Esophagus muscularis mucosa (tissue), 4 donors: ENCODE data around the gene WASF3. TPM values are rescaled to one million over a fixed set of nuclear protein-coding genes. Genes with fewer than 3 reads are reported as not detected.

ENCODE experiments used
- DNase-seq: peaks from one replicate; pipeline ENCODE4 v3.0.0-alpha.2; 2017; ENCODE audit errors: extremely low spot score
- H3K27ac ChIP-seq, 4 donors: fragments of 200-600 bp; sonication (generic); replicated peaks in 1 of 4; 1 replicate in 3 of 4; 2 replicates in 1 of 4; pipeline ENCODE4 v1.5.1; 2016 to 2019; ENCODE audit warnings: mild to moderate bottlenecking in 1 of 4
- H3K27me3 ChIP-seq, 4 donors: fragments of 200-600 bp; sonication (generic); one replicate each; pipeline versions ENCODE4 v1.5.1 to v1.6.0; 2016 to 2019
- H3K36me3 ChIP-seq, 4 donors: fragments of 200-600 bp; sonication (generic); one replicate each; pipeline ENCODE4 v1.5.1; 2016 to 2019
- H3K4me1 ChIP-seq, 4 donors: fragments of 200-600 bp; sonication (generic); one replicate each; pipeline ENCODE4 v1.5.1; 2016 to 2019
- H3K4me3 ChIP-seq, 4 donors: fragments of 200-600 bp; sonication (generic); 1 replicate in 2 of 4; 2 replicates in 2 of 4; pipeline ENCODE4 v1.5.1; 2016 to 2019; ENCODE audit warnings: mild to moderate bottlenecking in 4 of 4, moderate library complexity in 1 of 4
- H3K9me3 ChIP-seq, 4 donors: fragments of 200-600 bp; sonication (generic); 1 replicate in 3 of 4; 2 replicates in 1 of 4; pipeline ENCODE4 v1.5.1; 2016 to 2019
- EP300 ChIP-seq: sonication (generic); formaldehyde crosslinking; IDR thresholded peaks from one replicate; pipeline ENCODE4 v1.6.1; 2017; ENCODE audit warnings: antibody characterized with exemption
- POLR2A ChIP-seq: fragments of 450-650 bp; IDR thresholded peaks from one replicate; pipeline ENCODE4 v1.6.1; 2017; ENCODE audit warnings: antibody characterized with exemption, moderate library complexity, mild to moderate bottlenecking, low read depth
- POLR2AphosphoS5 ChIP-seq, 2 donors: sonication (generic); formaldehyde crosslinking; IDR thresholded peaks; one replicate each; pipeline ENCODE4 v1.6.1; 2017; ENCODE audit warnings: antibody characterized with exemption in 2 of 2
- WGBS: methylation state at CpG from one replicate; pipeline ENCODE4 v1.1.5; 2018; 5-methylcytosine and 5-hydroxymethylcytosine counted together
- intact Hi-C: fragments of 100-400 bp; cut with DNase I; formaldehyde crosslinking; loops from one replicate; pipeline ENCODE4 v1.15.1; 2023
- total RNA-seq, 4 donors: library from RNA; depleted of rRNA; stranded (reverse); fragments of >200 nt; gene quantifications; one replicate each; pipeline versions ENCODE4 v1.1.0 to v1.2.1, GENCODE V29; 2016
- TF ChIP-seq, protein P1 (sequence below), 3 experiments: fragments of 200-600 bp in 2 of 3; fragments of 450-650 bp in 1 of 3; sonication (generic) in 2 of 3; IDR thresholded peaks; one replicate each; pipeline ENCODE4 v1.5.1; 2017 to 2019; ENCODE audit warnings: antibody characterized with exemption in 3 of 3, mild to moderate bottlenecking in 2 of 3, moderate library complexity in 1 of 3

The WASF3 gene, protein sequence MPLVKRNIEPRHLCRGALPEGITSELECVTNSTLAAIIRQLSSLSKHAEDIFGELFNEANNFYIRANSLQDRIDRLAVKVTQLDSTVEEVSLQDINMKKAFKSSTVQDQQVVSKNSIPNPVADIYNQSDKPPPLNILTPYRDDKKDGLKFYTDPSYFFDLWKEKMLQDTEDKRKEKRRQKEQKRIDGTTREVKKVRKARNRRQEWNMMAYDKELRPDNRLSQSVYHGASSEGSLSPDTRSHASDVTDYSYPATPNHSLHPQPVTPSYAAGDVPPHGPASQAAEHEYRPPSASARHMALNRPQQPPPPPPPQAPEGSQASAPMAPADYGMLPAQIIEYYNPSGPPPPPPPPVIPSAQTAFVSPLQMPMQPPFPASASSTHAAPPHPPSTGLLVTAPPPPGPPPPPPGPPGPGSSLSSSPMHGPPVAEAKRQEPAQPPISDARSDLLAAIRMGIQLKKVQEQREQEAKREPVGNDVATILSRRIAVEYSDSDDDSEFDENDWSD
- 10 to 100 TPM; 16.6 to 19.9 (median 18.4) TPM for total RNA-seq

DNA sequence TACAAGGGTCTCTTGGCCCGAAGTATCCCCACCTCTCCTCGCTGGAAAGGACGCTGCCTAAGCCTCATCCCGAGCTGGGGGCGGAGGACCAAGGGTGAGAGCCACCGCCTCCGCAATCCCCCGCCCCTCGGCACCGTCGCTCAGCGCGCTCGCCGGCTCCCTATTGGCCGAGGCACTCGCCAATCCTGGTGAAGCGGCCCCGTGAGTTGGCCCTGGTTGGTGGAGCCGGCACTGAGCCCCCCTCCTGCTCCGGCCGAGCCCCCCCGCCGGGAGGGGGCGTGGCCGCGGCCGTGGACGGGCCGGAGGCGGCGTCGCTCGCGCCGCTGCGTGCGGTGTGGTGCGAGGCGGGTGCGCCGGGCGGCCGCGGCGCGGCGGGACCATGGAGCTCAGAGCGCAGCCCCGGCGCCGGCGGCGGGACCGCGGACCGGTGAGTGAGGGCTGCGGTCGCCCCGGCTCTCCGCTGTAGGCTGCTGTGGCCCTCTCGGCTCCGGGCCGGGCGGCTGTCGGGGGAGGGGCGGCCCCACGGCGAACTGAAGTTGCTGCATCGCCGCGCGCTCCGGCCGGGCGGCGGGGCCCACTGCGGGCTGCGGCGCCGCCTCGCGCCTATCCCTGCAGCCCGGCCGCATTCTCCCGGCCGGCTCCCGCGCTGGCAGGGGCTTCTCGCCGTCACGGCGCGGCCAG is at the start of gene WASF3:
WASF3 (plus strand) TSS at position 291 of the 681 bp plus-strand sequence. CDS start 84,588 bp downstream, outside the sequence.
- H3K9me3 ChIP-seq, result no peaks in the 10 kb centered on the region
- peak within 1 kb of the TSS; percentile 78 to 88 (median 84) for H3K4me3 ChIP-seq
- H3K36me3 ChIP-seq, result no peaks in the 10 kb centered on the region
- no peaks in the 10 kb centered on the region for H3K27me3 ChIP-seq
- H3K4me1 ChIP-seq, result peaks cover 0 to 27% (median 19%) of the 10 kb centered on the region in 4 donors
- intact Hi-C loops, result loop anchor here (5.0 to 10.0 kb wide), 3 partner anchors 137 to 1057 kb away; partner anchors contain the start of gene RASL11A
- TF ChIP-seq POLR2AphosphoS5 (IDR thresholded peaks at IDR 0.05) (peak in 1 of 2 donors; percentile 54), POLR2A (no peak), EP300 (no peak)
- DNase-seq, result peak; percentile 97
- peak within 1 kb of the TSS; percentile 71 to 85 (median 80) for H3K27ac ChIP-seq
- 0% methylated on average over 6 of the region's 94 CpGs for WGBS

DNA sequence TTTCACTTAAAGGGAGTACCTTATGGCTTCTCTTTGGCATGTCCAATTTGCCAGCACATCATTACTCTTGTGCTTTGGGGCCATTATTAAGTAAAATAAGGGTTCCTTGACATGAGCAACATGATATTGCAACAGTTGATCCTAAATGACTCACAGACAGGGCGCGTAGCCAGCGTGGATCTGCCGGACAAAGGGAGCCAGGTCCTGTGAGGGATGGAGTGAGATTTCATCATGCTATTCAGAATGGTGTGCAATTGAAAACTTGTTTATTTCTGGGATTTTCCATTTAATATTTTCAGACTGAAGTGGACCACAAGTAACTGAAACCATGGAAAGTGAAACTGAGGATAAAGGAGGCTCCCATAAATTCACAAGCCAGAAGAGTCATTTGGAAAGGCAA is 48.6 kb upstream of the WASF3 start:
- no peak for DNase-seq
- H3K9me3 ChIP-seq, result peaks cover 0 to 15% (median 0%) of the 10 kb centered on the region in 4 donors
- peaks cover 0 to 18% (median 0%) of the 10 kb centered on the region in 4 donors for H3K27me3 ChIP-seq
- H3K4me3 ChIP-seq, result no peak overlapping the region
- peak overlapping the region in 2 of 4 donors; percentile 50 to 62 for H3K27ac ChIP-seq
- intact Hi-C loops, result no loop called here
- H3K36me3 ChIP-seq, result no peaks in the 10 kb centered on the region
- H3K4me1 ChIP-seq, result no peaks in the 10 kb centered on the region
- 61% methylated on average over 4 of the region's 4 CpGs for WGBS
- TF ChIP-seq EP300, result no peak
- TF ChIP-seq POLR2AphosphoS5 (IDR thresholded peaks at IDR 0.05), result peak; percentile 16 to 49

DNA sequence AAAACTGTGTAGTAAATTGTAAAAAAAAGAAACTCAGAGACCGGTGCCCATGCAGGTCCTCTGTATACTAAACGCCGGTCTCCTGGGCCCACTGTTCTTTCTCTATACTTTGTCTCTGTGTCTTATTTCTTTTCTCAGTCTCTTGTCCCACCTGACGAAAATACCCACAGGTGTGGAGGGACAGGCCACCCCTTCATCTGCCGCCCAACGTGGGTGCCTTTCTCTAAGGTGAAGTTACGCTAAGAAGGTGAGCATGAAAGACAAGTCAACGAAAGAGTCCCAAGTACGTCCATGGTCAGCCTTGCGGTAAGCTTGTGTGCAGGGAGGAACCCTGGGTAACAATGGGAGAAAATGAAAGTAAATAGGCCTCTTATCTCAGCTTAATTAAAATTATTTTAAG is 48.0 kb upstream of the WASF3 start:
- Histone ChIP-seq H3K4me3 (no peak overlapping the region), H3K9me3 (peaks cover 0 to 15% (median 0%) of the 10 kb centered on the region in 4 donors), H3K27ac (peak overlapping the region in 2 of 4 donors; percentile 50 to 62), H3K4me1 (no peaks in the 10 kb centered on the region), H3K36me3 (no peaks in the 10 kb centered on the region), H3K27me3 (peaks cover 0 to 18% (median 0%) of the 10 kb centered on the region in 4 donors)
- DNase-seq, result no peak
- WGBS, result 93% methylated on average over 10 of the region's 10 CpGs
- intact Hi-C loops, result no loop called here
- TF ChIP-seq POLR2A, result no peak
- TF ChIP-seq POLR2AphosphoS5 (IDR thresholded peaks at IDR 0.05), result no peak
- no peak for TF ChIP-seq EP300
- TF ChIP-seq, protein P1, sequence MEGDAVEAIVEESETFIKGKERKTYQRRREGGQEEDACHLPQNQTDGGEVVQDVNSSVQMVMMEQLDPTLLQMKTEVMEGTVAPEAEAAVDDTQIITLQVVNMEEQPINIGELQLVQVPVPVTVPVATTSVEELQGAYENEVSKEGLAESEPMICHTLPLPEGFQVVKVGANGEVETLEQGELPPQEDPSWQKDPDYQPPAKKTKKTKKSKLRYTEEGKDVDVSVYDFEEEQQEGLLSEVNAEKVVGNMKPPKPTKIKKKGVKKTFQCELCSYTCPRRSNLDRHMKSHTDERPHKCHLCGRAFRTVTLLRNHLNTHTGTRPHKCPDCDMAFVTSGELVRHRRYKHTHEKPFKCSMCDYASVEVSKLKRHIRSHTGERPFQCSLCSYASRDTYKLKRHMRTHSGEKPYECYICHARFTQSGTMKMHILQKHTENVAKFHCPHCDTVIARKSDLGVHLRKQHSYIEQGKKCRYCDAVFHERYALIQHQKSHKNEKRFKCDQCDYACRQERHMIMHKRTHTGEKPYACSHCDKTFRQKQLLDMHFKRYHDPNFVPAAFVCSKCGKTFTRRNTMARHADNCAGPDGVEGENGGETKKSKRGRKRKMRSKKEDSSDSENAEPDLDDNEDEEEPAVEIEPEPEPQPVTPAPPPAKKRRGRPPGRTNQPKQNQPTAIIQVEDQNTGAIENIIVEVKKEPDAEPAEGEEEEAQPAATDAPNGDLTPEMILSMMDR (IDR thresholded peaks at IDR 0.05), result no peak

DNA sequence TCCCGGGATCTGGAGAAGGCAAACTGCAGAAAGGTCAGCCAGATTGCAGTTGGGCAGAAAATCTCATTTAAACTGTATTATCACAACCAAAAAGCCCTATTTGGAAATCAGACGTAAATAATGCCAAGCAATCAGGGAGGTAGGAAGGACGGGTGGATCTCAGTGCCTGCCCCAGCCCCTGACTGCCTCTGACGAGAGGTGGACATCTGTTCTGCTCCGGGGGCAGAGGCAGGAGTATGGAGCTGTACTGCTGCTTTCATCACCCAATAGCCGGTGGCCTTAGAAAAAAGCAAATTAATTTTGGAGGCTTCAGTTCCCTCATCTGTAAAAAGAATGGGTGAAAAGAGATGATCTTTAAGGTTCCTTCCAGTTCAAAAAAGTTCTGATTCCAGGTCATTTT is 43.6 kb upstream of the WASF3 start:
- Histone ChIP-seq H3K27ac (no peak overlapping the region), H3K36me3 (no peaks in the 10 kb centered on the region), H3K9me3 (peaks cover 0 to 12% (median 0%) of the 10 kb centered on the region in 4 donors), H3K4me3 (no peak overlapping the region), H3K4me1 (no peaks in the 10 kb centered on the region), H3K27me3 (peaks cover 0 to 8% (median 0%) of the 10 kb centered on the region in 4 donors)
- intact Hi-C loops, result no loop called here
- TF ChIP-seq POLR2A (no peak), EP300 (no peak), POLR2AphosphoS5 (IDR thresholded peaks at IDR 0.05) (no peak)
- TF ChIP-seq, protein P1 (IDR thresholded peaks at IDR 0.05), result no peak
- no peak for DNase-seq
- 51% methylated on average over 6 of the region's 6 CpGs for WGBS

DNA sequence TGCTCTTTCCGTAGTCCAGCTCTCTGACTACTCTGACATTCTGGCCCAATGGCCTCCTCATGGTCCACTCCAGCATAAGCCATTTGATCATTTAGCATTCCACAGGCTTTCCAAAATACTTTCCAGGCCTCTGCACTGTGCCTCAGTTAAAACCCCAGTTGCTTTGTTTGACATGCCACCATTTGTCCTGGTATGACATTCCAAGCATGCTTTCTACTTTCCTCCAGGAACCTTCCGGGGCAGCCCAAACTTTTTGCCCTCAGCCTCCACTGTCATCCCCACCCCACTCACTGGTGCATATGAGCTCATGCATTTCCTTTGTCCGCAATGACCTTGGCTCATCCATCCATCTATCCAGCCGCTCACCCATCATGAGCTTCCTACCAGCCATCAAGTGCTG is 41.8 kb upstream of the WASF3 start:
- intact Hi-C loops, result no loop called here
- WGBS, result 85% methylated on average over 4 of the region's 4 CpGs
- no peak overlapping the region for H3K27ac ChIP-seq
- H3K9me3 ChIP-seq, result peaks cover 0 to 4% (median 0%) of the 10 kb centered on the region in 4 donors
- H3K4me1 ChIP-seq, result no peaks in the 10 kb centered on the region
- DNase-seq, result no peak
- TF ChIP-seq POLR2AphosphoS5 (IDR thresholded peaks at IDR 0.05) (no peak), EP300 (no peak), POLR2A (no peak)
- TF ChIP-seq, protein P1 (IDR thresholded peaks at IDR 0.05), result no peak
- no peak overlapping the region for H3K4me3 ChIP-seq
- no peaks in the 10 kb centered on the region for H3K36me3 ChIP-seq
- peaks cover 0 to 10% (median 0%) of the 10 kb centered on the region in 4 donors for H3K27me3 ChIP-seq
